Pancreas (tissue), 10 donors: ENCODE data around the gene KAT6B. TPM values are rescaled to one million over a fixed set of nuclear protein-coding genes. Genes with fewer than 3 reads are reported as not detected.
A peak's percentile ranks its signal among the peaks of the same experiment; 100 is the strongest.

Experiments used
- ATAC-seq, 4 donors: fragments of 200-7000 bp; cut with Tn5 transposase; one replicate each; pipeline versions ENCODE4 v1.8.0 to v1.9.1; 2020; ENCODE audit warnings: mild to moderate bottlenecking in 4 of 4, moderate library complexity in 4 of 4
- DNase-seq, 6 donors: peaks; one replicate each; pipeline ENCODE4 v3.0.0-alpha.2; 2020
- FAIRE-seq: peaks from 2 replicates; lab custom pipeline; 2012; peaks lifted over from hg19 to GRCh38; lab: Jason Lieb, UNC
- H3K27ac ChIP-seq, 4 donors: fragments of 200-600 bp; sonication (generic); 1 replicate in 3 of 4; 2 replicates in 1 of 4; pipeline versions ENCODE4 v1.5.0 to v1.8.0; 2020
- H3K27me3 ChIP-seq, 4 donors: fragments of 200-600 bp; one replicate each; pipeline ENCODE4 v1.8.0; 2021
- H3K36me3 ChIP-seq, 3 donors: fragments of 200-600 bp; sonication (generic) in 1 of 3; one replicate each; pipeline versions ENCODE4 v1.5.0 to v1.8.0; 2020 to 2021
- H3K4me1 ChIP-seq, 3 donors: fragments of 200-600 bp; one replicate each; pipeline ENCODE4 v1.8.0; 2021
- H3K4me3 ChIP-seq, 4 donors: fragments of 200-600 bp; sonication (generic) in 2 of 4; one replicate each; pipeline versions ENCODE4 v1.5.0 to v1.8.0; 2020 to 2021
- H3K9me3 ChIP-seq, 4 donors: fragments of 200-600 bp; one replicate each; pipeline ENCODE4 v1.8.0; 2021
- CTCF ChIP-seq, 4 donors: fragments of 200-600 bp; sonication (generic) in 3 of 4; IDR thresholded peaks; one replicate each; pipeline versions ENCODE4 v1.5.0 to v1.8.0; 2021; ENCODE audit warnings: antibody characterized with exemption in 4 of 4
- WGBS, 2 donors: extraction: QIAGEN DNeasy Blood & Tissue Kit; methylation state at CpG; one replicate each; pipeline ENCODE4 v1.1.7; 2013; 5-methylcytosine and 5-hydroxymethylcytosine counted together
- intact Hi-C, 3 donors: fragments of 100-400 bp; cut with DNase I; formaldehyde crosslinking; loops; one replicate each; pipeline versions ENCODE4 v1.11.1 to v1.14.2; 2022
- polyA plus RNA-seq, 2 donors: library from polyadenylated mRNA; stranded (reverse); fragments of 200-250 nt; gene quantifications; one replicate each; pipeline ENCODE4 v1.2.3, GENCODE V29; 2013
- total RNA-seq, 6 donors: library from RNA; stranded (reverse); fragmentation: NEBNext Ultra II Directional in 4 of 6; extraction: Animal tissue kit (Norgen Biotek cat#: 25700) in 4 of 6; gene quantifications; one replicate each; pipeline versions ENCODE4 v1.2.1 to v1.2.4, GENCODE V29; 2021 to 2023
- donor health status: healthy with polysubstance abuse.
- donor health status: DM: no; HTN: no; CAD: no; lungs with moderate emphysema.
- donor health status: DM: no; HTN: no; CAD: no.
- donor health status: control.
- donor health status: control.
- donor health status: Bipolar disorder and iron deficiency.
- donor health status: DM: yes; HTN: yes; CAD: no.
- donor health status: DM: no; HTN: no; CAD: no.
- donor health status: DM: no; HTN: no; CAD: no.
- donor health status: DM: yes; HTN: yes; CAD: no.

The KAT6B gene
- total and polyA plus RNA-seq, 8 donors: 7.6 to 28.6 (median 18.1) TPM

- no peak for TF ChIP-seq CTCF (IDR thresholded peaks at IDR 0.05)
- no peak for DNase-seq
Observed at GRCh38 chr10:74977913-74978847, 151.8 kb downstream of the KAT6B start.

GRCh38 chr10:74981831-74982633 is 155.6 kb downstream of the KAT6B start:
- peaks cover 9 to 32% (median 15%) of the 10 kb centered on the region in 3 donors for H3K4me1 ChIP-seq
- 42 to 44% methylated on average over 5 of the region's 5 CpGs for WGBS, 2 donors
- no peak for TF ChIP-seq CTCF (IDR thresholded peaks at IDR 0.05)
- FAIRE-seq (no peak), ATAC-seq (peak; percentile 89 to 95 (median 92)), DNase-seq (peak in 4 of 6 donors; percentile 40 to 75 (median 58))
- no peaks in the 10 kb centered on the region for H3K36me3 ChIP-seq
- intact Hi-C loops: no loop called here
- no peaks in the 10 kb centered on the region for H3K27me3 ChIP-seq
- no peaks in the 10 kb centered on the region for H3K9me3 ChIP-seq
- no peak overlapping the region for H3K4me3 ChIP-seq
- H3K27ac ChIP-seq: peak overlapping the region in 3 of 4 donors; percentile 17 to 64 (median 61)

More at GRCh38 chr10:74977913-74978847, 151.8 kb downstream of the KAT6B start:
- ATAC-seq (no peak), FAIRE-seq (no peak)
- H3K36me3 ChIP-seq: peaks cover 0 to 13% (median 0%) of the 10 kb centered on the region in 3 donors
- H3K4me1 ChIP-seq: peaks cover 15 to 44% (median 18%) of the 10 kb centered on the region in 3 donors
- no peak overlapping the region for H3K27ac ChIP-seq
- intact Hi-C loops: no loop called here
- H3K27me3 ChIP-seq: no peaks in the 10 kb centered on the region
- 67 to 71% methylated on average over 8 of the region's 8 CpGs for WGBS, 2 donors
- no peak overlapping the region for H3K4me3 ChIP-seq
- no peaks in the 10 kb centered on the region for H3K9me3 ChIP-seq

DNA sequence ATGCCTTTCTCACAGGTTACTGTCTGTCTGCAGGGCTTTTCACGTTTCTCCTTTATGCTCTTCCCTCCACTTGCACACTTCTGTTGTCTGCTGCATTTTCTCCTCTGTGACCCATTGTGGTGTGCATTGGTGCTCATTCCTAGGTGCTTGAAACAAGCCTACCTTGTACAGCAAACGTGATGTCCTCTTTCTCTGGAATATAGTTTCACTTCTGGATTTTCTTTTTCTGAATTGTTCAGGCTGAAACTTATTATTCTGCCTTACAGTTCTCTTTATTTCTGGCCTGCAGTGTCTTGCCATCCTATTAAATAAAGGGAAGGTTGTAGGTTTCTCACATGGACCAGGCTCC is 156.2 kb downstream of the KAT6B start:
- DNase-seq (no peak), FAIRE-seq (no peak), ATAC-seq (peak in 2 of 4 donors; percentile 17 to 24)
- H3K9me3 ChIP-seq: no peaks in the 10 kb centered on the region
- no peaks in the 10 kb centered on the region for H3K27me3 ChIP-seq
- peaks cover 9 to 32% (median 15%) of the 10 kb centered on the region in 3 donors for H3K4me1 ChIP-seq
- no peak for TF ChIP-seq CTCF (IDR thresholded peaks at IDR 0.05)
- H3K36me3 ChIP-seq: no peaks in the 10 kb centered on the region
- no peak overlapping the region for H3K4me3 ChIP-seq
- 47 to 49% methylated on average over 2 of the region's 2 CpGs for WGBS, 2 donors
- peak overlapping the region in 3 of 4 donors; percentile 17 to 64 (median 61) for H3K27ac ChIP-seq
- intact Hi-C loops: no loop called here

DNA sequence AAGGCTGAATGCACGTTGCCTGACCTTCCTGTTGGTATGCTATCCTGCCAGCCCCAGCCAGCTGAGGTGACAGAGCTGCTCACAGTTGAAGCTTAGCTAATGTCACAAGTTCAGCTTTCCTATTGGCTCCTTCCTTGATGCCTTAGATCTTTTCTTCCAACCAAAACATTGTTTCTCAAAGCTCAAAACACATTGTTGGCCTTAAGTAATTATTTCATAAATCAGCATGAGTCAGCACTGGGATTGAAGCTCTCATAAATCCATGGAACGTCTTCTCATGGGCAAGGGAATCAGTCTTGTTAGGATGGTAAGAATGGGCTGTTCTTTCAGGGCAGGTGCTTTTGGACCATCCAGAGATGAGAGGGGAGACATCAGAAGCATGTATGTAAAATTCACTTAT is 157.0 kb downstream of the KAT6B start:
- no peaks in the 10 kb centered on the region for H3K36me3 ChIP-seq
- H3K9me3 ChIP-seq: no peaks in the 10 kb centered on the region
- peak overlapping the region in 3 of 4 donors; percentile 17 to 64 (median 61) for H3K27ac ChIP-seq
- no peaks in the 10 kb centered on the region for H3K27me3 ChIP-seq
- FAIRE-seq: no peak
- H3K4me3 ChIP-seq: no peak overlapping the region
- no peak for TF ChIP-seq CTCF (IDR thresholded peaks at IDR 0.05)
- ATAC-seq: peak; percentile 18 to 57 (median 30)
- WGBS, 2 donors: 60 to 69% methylated on average over 2 of the region's 2 CpGs
- intact Hi-C loops: no loop called here
- peaks cover 13 to 32% (median 15%) of the 10 kb centered on the region in 3 donors for H3K4me1 ChIP-seq
- DNase-seq: peak in 1 of 6 donors; percentile 21
